GM10266 (cell line): ENCODE results near the gene SDK2.

Source experiments
- DNase-seq: peaks from one replicate; pipeline ENCODE4 v3.0.0; 2012; ENCODE audit errors: extremely low spot score
- CTCF ChIP-seq: IDR thresholded peaks from 2 replicates; pipeline ENCODE4 v1.5.1; 2012; ENCODE audit warnings: mild to moderate bottlenecking, low read depth; ENCODE audit not compliant: control insufficient read depth, insufficient read depth; ENCODE audit errors: missing control alignments

Gene SDK2

DNA sequence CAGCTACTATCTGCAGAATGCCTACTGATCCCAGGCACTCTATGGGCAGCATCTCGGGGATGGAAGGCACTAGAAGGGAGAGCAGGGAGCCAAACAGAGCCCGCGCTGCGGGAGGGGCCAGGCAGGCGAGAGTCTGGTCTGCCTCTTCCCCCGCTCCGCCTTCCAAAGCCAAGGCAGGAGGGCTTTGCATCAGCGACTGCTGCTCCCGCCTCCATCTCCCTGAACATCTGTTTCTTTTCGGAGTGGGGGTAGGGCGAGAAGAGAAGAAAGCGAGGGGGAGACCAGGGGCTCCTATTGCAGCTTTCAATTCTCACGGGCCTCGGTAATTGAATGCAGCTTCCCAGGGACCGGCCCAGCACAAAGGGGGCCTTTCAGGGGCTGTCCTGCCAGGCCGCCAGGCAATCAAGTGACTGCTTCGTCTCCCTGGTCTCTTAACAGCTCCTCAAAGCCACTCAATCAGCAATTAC is 301.0 kb downstream of the SDK2 start:
- DNase-seq, result no peak
- no peak for TF ChIP-seq CTCF

GRCh38 chr17:73342541-73343167 is 301.6 kb downstream of the SDK2 start:
- TF ChIP-seq CTCF, result no peak
- no peak for DNase-seq

DNA sequence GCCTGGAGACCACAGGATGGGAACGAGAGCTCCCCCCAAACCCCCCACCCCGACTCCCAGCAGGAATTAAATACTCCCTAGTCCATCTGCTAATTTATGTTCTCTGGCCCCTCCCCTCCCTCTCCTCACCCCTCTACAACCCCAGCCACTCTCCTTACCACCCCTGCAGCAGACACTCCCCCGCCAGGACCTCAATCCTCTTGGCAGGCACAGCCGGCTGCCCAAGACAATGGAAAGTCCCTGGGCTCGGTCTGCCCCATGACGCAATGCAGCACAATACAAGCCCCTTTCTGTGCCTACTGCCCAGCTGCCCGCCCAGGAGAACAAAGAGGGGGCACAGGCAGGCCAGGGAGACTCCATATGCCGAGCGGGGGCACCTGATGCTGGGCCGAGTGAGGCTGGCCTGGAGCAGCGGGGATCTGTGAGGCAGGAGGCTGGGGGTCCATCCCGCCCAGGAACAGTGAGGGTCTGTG is 302.2 kb downstream of the SDK2 start:
- TF ChIP-seq CTCF, result no peak
- DNase-seq, result no peak

- no peak for DNase-seq
- TF ChIP-seq CTCF, result no peak
Observed at GRCh38 chr17:73341350-73342049, 302.7 kb downstream of the SDK2 start.

DNA sequence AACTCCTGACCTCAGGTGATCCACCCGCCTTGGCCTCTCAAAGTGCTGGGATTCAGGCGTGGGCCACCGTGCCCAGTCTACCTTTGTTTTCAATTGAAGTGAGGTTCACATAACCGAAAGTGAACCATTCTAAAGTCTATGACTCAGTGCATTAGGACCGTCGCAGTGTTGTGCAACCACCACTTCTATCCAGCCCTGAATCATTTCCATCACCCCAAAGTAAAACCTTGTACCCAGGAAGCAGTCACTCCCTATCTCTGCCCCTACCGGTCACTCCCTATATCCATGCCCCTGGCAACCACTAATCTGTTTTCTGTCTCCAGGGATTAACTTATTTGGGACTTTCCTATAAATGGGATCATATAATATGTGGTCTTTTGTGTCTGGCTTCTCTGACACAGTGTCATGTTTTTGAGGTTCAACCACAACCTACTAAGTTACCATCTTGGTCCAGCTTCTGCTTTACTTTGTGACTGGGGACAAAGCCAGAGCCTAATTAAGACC is 304.1 kb downstream of the SDK2 start:
- no peak for TF ChIP-seq CTCF
- no peak for DNase-seq

- no peak for TF ChIP-seq CTCF
- no peak for DNase-seq
Observed at GRCh38 chr17:73338566-73339197, 305.6 kb downstream of the SDK2 start.
